ENCODE data around the gene TRA2B. TPM values are rescaled to one million over a fixed set of nuclear protein-coding genes. Genes with fewer than 3 reads are reported as not detected.
A peak's percentile ranks its signal among the peaks of the same experiment; 100 is the strongest.

Gene TRA2B
- total RNA-seq, 1 donor from 2014 or later, result 120 TPM

GRCh38 chr3:185977679-185978040 is 39.8 kb upstream of the TRA2B start:
- H3K9ac ChIP-seq (ENCODE audit: low read length), result no peak overlapping the region
- FAIRE-seq (no peak), DNase-seq (ENCODE audit: low read depth) (no peak)
- H3K27ac Mint-ChIP-seq (ENCODE audit: unreplicated experiment), result no peak overlapping the region
- H3K36me3 ChIP-seq (ENCODE audit: insufficient read depth, low read length), result no peaks in the 10 kb centered on the region
- H4K20me1 ChIP-seq (ENCODE audit: insufficient read depth, low read length), result no peaks in the 10 kb centered on the region
- no peak overlapping the region for H2AFZ ChIP-seq (ENCODE audit: low read depth, low read length)
- no peak overlapping the region for H3K4me3 Mint-ChIP-seq (ENCODE audit: unreplicated experiment)
- H3K27me3 ChIP-seq (ENCODE audit: insufficient read depth, low read length), result no peaks in the 10 kb centered on the region
- no peaks in the 10 kb centered on the region for H3K79me2 ChIP-seq (ENCODE audit: insufficient read depth, low read length)
- H3K4me1 Mint-ChIP-seq (ENCODE audit: low read depth, unreplicated experiment), result peaks cover 21% of the 10 kb centered on the region
- H3K9me3 ChIP-seq (ENCODE audit: insufficient read depth, low read depth, low read length), result no peaks in the 10 kb centered on the region
- no peak for TF ChIP-seq EZH2 (IDR thresholded peaks at IDR 0.05; ENCODE audit: insufficient read depth, low read length)
- TF ChIP-seq CTCF (IDR thresholded peaks at IDR 0.05; ENCODE audit: insufficient read depth, low read depth, low read length), result no peak
- no peaks in the 10 kb centered on the region for H3K36me3 Mint-ChIP-seq (ENCODE audit: low read depth, unreplicated experiment)
- peaks cover 10% of the 10 kb centered on the region for H3K4me1 ChIP-seq (ENCODE audit: insufficient read depth, low read length)
- H3K27me3 Mint-ChIP-seq (ENCODE audit: low read depth, unreplicated experiment), result peaks cover 18% of the 10 kb centered on the region
- no peak overlapping the region for H3K4me2 ChIP-seq (ENCODE audit: low read length)
- H3K27ac ChIP-seq (ENCODE audit: low read depth, low read length), result no peak overlapping the region
- no peaks in the 10 kb centered on the region for H3K9me3 Mint-ChIP-seq (ENCODE audit: unreplicated experiment)
- H3K4me3 ChIP-seq (ENCODE audit: insufficient read depth, low read depth, low read length), result no peak overlapping the region

GRCh38 chr3:185976977-185977678 is 39.3 kb upstream of the TRA2B start:
- no peak overlapping the region for H3K27ac Mint-ChIP-seq (ENCODE audit: unreplicated experiment)
- H3K36me3 ChIP-seq (ENCODE audit: insufficient read depth, low read length), result no peaks in the 10 kb centered on the region
- TF ChIP-seq EZH2 (IDR thresholded peaks at IDR 0.05; ENCODE audit: insufficient read depth, low read length) (no peak), CTCF (IDR thresholded peaks at IDR 0.05; ENCODE audit: insufficient read depth, low read depth, low read length) (peak; percentile 97)
- no peak overlapping the region for H3K9ac ChIP-seq (ENCODE audit: low read length)
- H3K27me3 ChIP-seq (ENCODE audit: insufficient read depth, low read length), result no peaks in the 10 kb centered on the region
- H3K4me3 Mint-ChIP-seq (ENCODE audit: unreplicated experiment), result no peak overlapping the region
- peak; percentile 41 for FAIRE-seq
- H3K4me1 Mint-ChIP-seq (ENCODE audit: low read depth, unreplicated experiment), result peaks cover 21% of the 10 kb centered on the region
- H3K9me3 Mint-ChIP-seq (ENCODE audit: unreplicated experiment), result no peaks in the 10 kb centered on the region
- H3K27ac ChIP-seq (ENCODE audit: low read depth, low read length), result no peak overlapping the region
- no peaks in the 10 kb centered on the region for H4K20me1 ChIP-seq (ENCODE audit: insufficient read depth, low read length)
- H3K4me1 ChIP-seq (ENCODE audit: insufficient read depth, low read length), result peaks cover 10% of the 10 kb centered on the region
- no peak overlapping the region for H3K4me3 ChIP-seq (ENCODE audit: insufficient read depth, low read depth, low read length)
- H3K79me2 ChIP-seq (ENCODE audit: insufficient read depth, low read length), result no peaks in the 10 kb centered on the region
- no peaks in the 10 kb centered on the region for H3K36me3 Mint-ChIP-seq (ENCODE audit: low read depth, unreplicated experiment)
- peaks cover 18% of the 10 kb centered on the region for H3K27me3 Mint-ChIP-seq (ENCODE audit: low read depth, unreplicated experiment)
- peak; percentile 37 for DNase-seq (ENCODE audit: low read depth)
- H3K9me3 ChIP-seq (ENCODE audit: insufficient read depth, low read depth, low read length), result no peaks in the 10 kb centered on the region
- no peak overlapping the region for H3K4me2 ChIP-seq (ENCODE audit: low read length)
- no peak overlapping the region for H2AFZ ChIP-seq (ENCODE audit: low read depth, low read length)

- peaks cover 15% of the 10 kb centered on the region for H3K4me1 Mint-ChIP-seq (ENCODE audit: low read depth, unreplicated experiment)
- H2AFZ ChIP-seq (ENCODE audit: low read depth, low read length), result no peak overlapping the region
- TF ChIP-seq CTCF (IDR thresholded peaks at IDR 0.05; ENCODE audit: insufficient read depth, low read depth, low read length) (no peak), EZH2 (IDR thresholded peaks at IDR 0.05; ENCODE audit: insufficient read depth, low read length) (no peak)
Observed at GRCh38 chr3:185976100-185976499, 38.3 kb upstream of the TRA2B start.

More at GRCh38 chr3:185976100-185976499, 38.3 kb upstream of the TRA2B start:
- Histone ChIP-seq H3K27ac (ENCODE audit: low read depth, low read length) (no peak overlapping the region), H3K9me3 (ENCODE audit: insufficient read depth, low read depth, low read length) (no peaks in the 10 kb centered on the region), H3K36me3 (ENCODE audit: insufficient read depth, low read length) (no peaks in the 10 kb centered on the region), H3K4me3 (ENCODE audit: insufficient read depth, low read depth, low read length) (no peak overlapping the region), H3K9ac (ENCODE audit: low read length) (no peak overlapping the region), H3K4me2 (ENCODE audit: low read length) (no peak overlapping the region), H3K4me1 (ENCODE audit: insufficient read depth, low read length) (peaks cover 10% of the 10 kb centered on the region), H3K79me2 (ENCODE audit: insufficient read depth, low read length) (no peaks in the 10 kb centered on the region), H3K27me3 (ENCODE audit: insufficient read depth, low read length) (no peaks in the 10 kb centered on the region), H4K20me1 (ENCODE audit: insufficient read depth, low read length) (no peaks in the 10 kb centered on the region)
- no peaks in the 10 kb centered on the region for H3K9me3 Mint-ChIP-seq (ENCODE audit: unreplicated experiment)
- DNase-seq (ENCODE audit: low read depth), result no peak
- no peaks in the 10 kb centered on the region for H3K36me3 Mint-ChIP-seq (ENCODE audit: low read depth, unreplicated experiment)
- peaks cover 15% of the 10 kb centered on the region for H3K27me3 Mint-ChIP-seq (ENCODE audit: low read depth, unreplicated experiment)
- H3K4me3 Mint-ChIP-seq (ENCODE audit: unreplicated experiment), result no peak overlapping the region
- FAIRE-seq, result no peak
- no peak overlapping the region for H3K27ac Mint-ChIP-seq (ENCODE audit: unreplicated experiment)

All from astrocyte (in vitro differentiated cells and primary cell).